Iris pigment epithelial cell (primary cell): ENCODE results near the gene ANKRD13B.
A peak's percentile ranks its signal among the peaks of the same experiment; 100 is the strongest.
"Not testable (repeated sequence)": the region's sequence is repeated elsewhere in the genome, so short reads cannot be mapped to it uniquely, and the experiment has no call there.

Source experiments
- DNase-seq: peaks from one replicate; pipeline ENCODE4 v3.0.0-alpha.2; 2011; ENCODE audit warnings: low read depth

Gene ANKRD13B

GRCh38 chr17:29642171-29642611, 49.3 kb downstream of the ANKRD13B start:
- DNase-seq: no peak

GRCh38 chr17:29643817-29644160, 50.9 kb downstream of the ANKRD13B start:
- no peak for DNase-seq

- DNase-seq: peak; percentile 93
Observed at GRCh38 chr17:29645515-29646051, 52.7 kb downstream of the ANKRD13B start.

- no peak for DNase-seq
Observed at GRCh38 chr17:29648005-29648404, 55.1 kb downstream of the ANKRD13B start.

GRCh38 chr17:29649359-29649758, 56.4 kb downstream of the ANKRD13B start:
- no peak for DNase-seq

GRCh38 chr17:29650396-29650795, 57.5 kb downstream of the ANKRD13B start:
- no peak for DNase-seq

- DNase-seq: not testable (repeated sequence)
Observed at GRCh38 chr17:29651913-29652312, 59.0 kb downstream of the ANKRD13B start.

GRCh38 chr17:29652976-29653375, 60.0 kb downstream of the ANKRD13B start:
- no peak for DNase-seq

- no peak for DNase-seq
Observed at GRCh38 chr17:29653995-29654714, 61.2 kb downstream of the ANKRD13B start.

GRCh38 chr17:29655323-29655722, 62.4 kb downstream of the ANKRD13B start:
- no peak for DNase-seq

- no peak for DNase-seq
Observed at GRCh38 chr17:29659155-29659554, 66.2 kb downstream of the ANKRD13B start.

- DNase-seq: no peak
Observed at GRCh38 chr17:29661213-29661612, 68.3 kb downstream of the ANKRD13B start.

- peak; percentile 60 for DNase-seq
Observed at GRCh38 chr17:29663155-29663554, 70.2 kb downstream of the ANKRD13B start.
